Measurements from ENCODE around the gene CCDC112.

GRCh38 chr5:115324021-115324420, 27.6 kb upstream of the CCDC112 start:
- TF ChIP-seq CTCF (IDR thresholded peaks at IDR 0.05) (no peak), POLR2A (IDR thresholded peaks at IDR 0.05) (no peak)

Data from esophagus squamous epithelium (tissue), 4 donors.